Measurements from ENCODE around the gene MDM4.

MDM4 gene

GRCh38 chr1:204502241-204502640 is 14.0 kb upstream of the MDM4 start:
- TF ChIP-seq TAF1 (IDR thresholded peaks at IDR 0.05; ENCODE audit: borderline replicate concordance, insufficient read depth, low read length) (no peak), REST (IDR thresholded peaks at IDR 0.05; ENCODE audit: insufficient read depth in 1 of 2, low read depth in 2 of 2, low read length in 2 of 2) (no peak), POLR2AphosphoS5 (IDR thresholded peaks at IDR 0.05; ENCODE audit: low read depth, low read length) (no peak), FOXP2 (optimal IDR thresholded peaks at IDR 0.05; ENCODE audit: borderline replicate concordance, extremely low read depth, extremely low read length, insufficient read depth) (no peak), SIN3A (IDR thresholded peaks at IDR 0.05; ENCODE audit: borderline replicate concordance, insufficient read depth, low read length) (no peak)

GRCh38 chr1:204503122-204503912 is 12.9 kb upstream of the MDM4 start:
- no peak for TF ChIP-seq TAF1 (IDR thresholded peaks at IDR 0.05; ENCODE audit: borderline replicate concordance, insufficient read depth, low read length)
- no peak for TF ChIP-seq FOXP2 (optimal IDR thresholded peaks at IDR 0.05; ENCODE audit: borderline replicate concordance, extremely low read depth, extremely low read length, insufficient read depth)
- no peak for TF ChIP-seq SIN3A (IDR thresholded peaks at IDR 0.05; ENCODE audit: borderline replicate concordance, insufficient read depth, low read length)
- no peak for TF ChIP-seq POLR2AphosphoS5 (IDR thresholded peaks at IDR 0.05; ENCODE audit: low read depth, low read length)
- no peak for TF ChIP-seq REST (IDR thresholded peaks at IDR 0.05; ENCODE audit: insufficient read depth in 1 of 2, low read depth in 2 of 2, low read length in 2 of 2)

GRCh38 chr1:204503913-204504519 is 12.2 kb upstream of the MDM4 start:
- no peak for TF ChIP-seq TAF1 (IDR thresholded peaks at IDR 0.05; ENCODE audit: borderline replicate concordance, insufficient read depth, low read length)
- TF ChIP-seq POLR2AphosphoS5 (IDR thresholded peaks at IDR 0.05; ENCODE audit: low read depth, low read length): no peak
- TF ChIP-seq FOXP2 (optimal IDR thresholded peaks at IDR 0.05; ENCODE audit: borderline replicate concordance, extremely low read depth, extremely low read length, insufficient read depth): no peak
- TF ChIP-seq SIN3A (IDR thresholded peaks at IDR 0.05; ENCODE audit: borderline replicate concordance, insufficient read depth, low read length): no peak
- no peak for TF ChIP-seq REST (IDR thresholded peaks at IDR 0.05; ENCODE audit: insufficient read depth in 1 of 2, low read depth in 2 of 2, low read length in 2 of 2)

- TF ChIP-seq SIN3A (IDR thresholded peaks at IDR 0.05; ENCODE audit: borderline replicate concordance, insufficient read depth, low read length) (no peak), FOXP2 (optimal IDR thresholded peaks at IDR 0.05; ENCODE audit: borderline replicate concordance, extremely low read depth, extremely low read length, insufficient read depth) (no peak), TAF1 (IDR thresholded peaks at IDR 0.05; ENCODE audit: borderline replicate concordance, insufficient read depth, low read length) (no peak), POLR2AphosphoS5 (IDR thresholded peaks at IDR 0.05; ENCODE audit: low read depth, low read length) (no peak), REST (IDR thresholded peaks at IDR 0.05; ENCODE audit: insufficient read depth in 1 of 2, low read depth in 2 of 2, low read length in 2 of 2) (no peak)
Observed at GRCh38 chr1:204505674-204506200, 10.5 kb upstream of the MDM4 start.
